ENCODE measurements around the gene UMAD1. TPM values are rescaled to one million over a fixed set of nuclear protein-coding genes. Genes with fewer than 3 reads are reported as not detected.

The UMAD1 gene
- total RNA-seq, 1 donor from 2014 or later = 6.9 TPM

DNA sequence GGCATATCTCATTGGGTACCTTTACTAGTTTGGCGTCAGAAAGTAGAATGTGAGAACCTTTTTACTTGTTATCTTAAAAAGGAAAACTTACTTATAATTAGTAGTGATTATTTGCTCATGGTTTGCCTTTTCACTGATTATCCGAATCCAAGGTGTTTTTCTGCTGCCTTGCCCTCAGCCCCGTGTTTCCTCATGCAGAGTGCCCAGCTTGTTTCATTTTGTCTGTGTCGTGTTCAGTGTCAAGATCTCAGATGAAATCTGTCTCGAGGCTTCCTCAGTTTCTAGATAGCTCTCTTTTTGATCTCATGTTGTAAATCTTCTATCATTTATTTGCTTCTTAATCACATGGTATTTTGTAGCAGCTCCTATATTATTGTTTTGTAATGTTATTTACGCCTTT, 47.8 kb downstream of the UMAD1 start:
- TF ChIP-seq POLR2AphosphoS5 (IDR thresholded peaks at IDR 0.05; ENCODE audit: insufficient read depth in 1 of 2, low read depth in 1 of 2) (no peak), POLR2A (IDR thresholded peaks at IDR 0.05) (no peak)
- TF ChIP-seq, protein P1, sequence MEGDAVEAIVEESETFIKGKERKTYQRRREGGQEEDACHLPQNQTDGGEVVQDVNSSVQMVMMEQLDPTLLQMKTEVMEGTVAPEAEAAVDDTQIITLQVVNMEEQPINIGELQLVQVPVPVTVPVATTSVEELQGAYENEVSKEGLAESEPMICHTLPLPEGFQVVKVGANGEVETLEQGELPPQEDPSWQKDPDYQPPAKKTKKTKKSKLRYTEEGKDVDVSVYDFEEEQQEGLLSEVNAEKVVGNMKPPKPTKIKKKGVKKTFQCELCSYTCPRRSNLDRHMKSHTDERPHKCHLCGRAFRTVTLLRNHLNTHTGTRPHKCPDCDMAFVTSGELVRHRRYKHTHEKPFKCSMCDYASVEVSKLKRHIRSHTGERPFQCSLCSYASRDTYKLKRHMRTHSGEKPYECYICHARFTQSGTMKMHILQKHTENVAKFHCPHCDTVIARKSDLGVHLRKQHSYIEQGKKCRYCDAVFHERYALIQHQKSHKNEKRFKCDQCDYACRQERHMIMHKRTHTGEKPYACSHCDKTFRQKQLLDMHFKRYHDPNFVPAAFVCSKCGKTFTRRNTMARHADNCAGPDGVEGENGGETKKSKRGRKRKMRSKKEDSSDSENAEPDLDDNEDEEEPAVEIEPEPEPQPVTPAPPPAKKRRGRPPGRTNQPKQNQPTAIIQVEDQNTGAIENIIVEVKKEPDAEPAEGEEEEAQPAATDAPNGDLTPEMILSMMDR (IDR thresholded peaks at IDR 0.05) = no peak
- Histone ChIP-seq H3K4me1 (peaks cover 1% of the 10 kb centered on the region), H3K4me3 (no peak overlapping the region), H3K9me3 (no peaks in the 10 kb centered on the region), H3K27me3 (no peaks in the 10 kb centered on the region), H3K27ac (no peak overlapping the region), H3K36me3 (no peaks in the 10 kb centered on the region)
- DNase-seq (ENCODE audit: extremely low spot score in 2 of 2) = no peak
- intact Hi-C loops (cut with DNase I) = no loop called here

DNA sequence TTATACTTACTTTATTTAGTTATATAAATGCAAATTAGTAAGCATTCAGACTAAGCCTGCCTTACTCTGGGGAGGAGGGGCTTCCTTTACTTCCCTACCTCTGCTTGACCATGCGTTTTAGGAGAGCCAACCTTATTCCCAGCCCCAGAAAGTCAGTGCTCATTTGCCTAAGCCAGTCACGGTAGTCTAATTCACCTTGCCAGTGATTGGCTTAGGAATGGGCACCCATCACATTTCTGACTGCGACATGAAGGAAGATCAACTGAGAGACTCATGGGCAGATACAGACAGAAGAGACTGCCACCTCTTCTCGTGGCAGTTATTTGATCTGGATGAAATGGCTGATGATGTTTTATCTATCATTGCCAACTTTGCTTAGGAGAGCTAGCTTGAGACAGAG, 48.4 kb downstream of the UMAD1 start:
- no peak for DNase-seq (ENCODE audit: extremely low spot score in 2 of 2)

DNA sequence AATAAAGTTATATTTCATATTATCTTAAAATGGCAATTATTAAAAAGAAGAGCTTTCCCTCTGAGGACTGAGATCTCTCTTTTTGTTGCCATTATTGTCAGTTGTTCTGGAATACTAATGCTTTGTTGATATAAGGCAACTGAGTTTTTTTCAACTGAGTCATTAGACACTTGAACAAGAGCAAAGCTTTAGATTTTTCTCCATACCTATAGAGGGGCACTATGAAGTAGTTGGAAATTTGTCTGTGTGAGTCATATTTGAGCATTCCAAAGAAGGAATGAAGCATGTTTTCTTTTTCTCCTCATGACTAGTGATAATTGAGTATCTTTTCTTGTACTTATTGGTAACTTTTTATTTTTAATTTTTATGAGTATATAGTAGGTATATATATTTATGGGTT, 53.3 kb downstream of the UMAD1 start:
- H3K9me3 ChIP-seq = no peaks in the 10 kb centered on the region
- peaks cover 30% of the 10 kb centered on the region for H3K4me1 ChIP-seq
- no peaks in the 10 kb centered on the region for H3K36me3 ChIP-seq
- no peak overlapping the region for H3K27ac ChIP-seq
- H3K27me3 ChIP-seq = no peaks in the 10 kb centered on the region
- TF ChIP-seq, protein P1 (IDR thresholded peaks at IDR 0.05) = no peak
- no peak for TF ChIP-seq POLR2A (IDR thresholded peaks at IDR 0.05)
- TF ChIP-seq POLR2AphosphoS5 (IDR thresholded peaks at IDR 0.05; ENCODE audit: insufficient read depth in 1 of 2, low read depth in 1 of 2) = no peak
- intact Hi-C loops (cut with DNase I) = no loop called here
- H3K4me3 ChIP-seq = no peak overlapping the region
- DNase-seq (ENCODE audit: extremely low spot score in 2 of 2) = no peak

More for the DNA sequence above, 48.4 kb downstream of the UMAD1 start:
- Histone ChIP-seq H3K27me3 (no peaks in the 10 kb centered on the region), H3K36me3 (no peaks in the 10 kb centered on the region), H3K4me1 (no peaks in the 10 kb centered on the region), H3K9me3 (no peaks in the 10 kb centered on the region), H3K4me3 (no peak overlapping the region), H3K27ac (no peak overlapping the region)
- intact Hi-C loops (cut with DNase I) = no loop called here
- TF ChIP-seq, protein P1 (IDR thresholded peaks at IDR 0.05) = no peak
- no peak for TF ChIP-seq POLR2A (IDR thresholded peaks at IDR 0.05)
- TF ChIP-seq POLR2AphosphoS5 (IDR thresholded peaks at IDR 0.05; ENCODE audit: insufficient read depth in 1 of 2, low read depth in 1 of 2) = no peak

DNA sequence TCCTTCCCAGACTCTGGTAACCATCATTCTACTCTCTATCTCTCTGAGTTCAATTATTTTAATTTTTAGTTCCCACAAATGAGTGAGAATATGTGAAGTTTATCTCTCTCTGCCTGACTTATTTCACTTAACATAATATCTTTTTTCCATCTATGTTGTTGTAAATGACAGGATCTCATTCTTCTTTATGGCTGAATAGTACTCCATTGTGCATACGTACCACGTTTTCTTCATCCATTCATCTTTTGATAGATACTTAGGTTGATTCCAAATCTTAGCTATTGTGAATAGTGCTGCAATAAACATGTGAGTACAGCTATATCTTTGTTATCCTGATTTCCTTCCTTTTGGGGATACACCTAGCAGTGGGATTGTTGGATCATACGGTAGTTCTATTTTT, 54.0 kb downstream of the UMAD1 start:
- Histone ChIP-seq H3K4me3 (no peak overlapping the region), H3K27ac (no peak overlapping the region), H3K27me3 (no peaks in the 10 kb centered on the region), H3K9me3 (no peaks in the 10 kb centered on the region), H3K36me3 (no peaks in the 10 kb centered on the region), H3K4me1 (peaks cover 30% of the 10 kb centered on the region)
- intact Hi-C loops (cut with DNase I) = no loop called here
- TF ChIP-seq, protein P1 (IDR thresholded peaks at IDR 0.05) = no peak
- TF ChIP-seq POLR2AphosphoS5 (IDR thresholded peaks at IDR 0.05; ENCODE audit: insufficient read depth in 1 of 2, low read depth in 1 of 2) (no peak), POLR2A (IDR thresholded peaks at IDR 0.05) (no peak)
- DNase-seq (ENCODE audit: extremely low spot score in 2 of 2) = no peak

DNA sequence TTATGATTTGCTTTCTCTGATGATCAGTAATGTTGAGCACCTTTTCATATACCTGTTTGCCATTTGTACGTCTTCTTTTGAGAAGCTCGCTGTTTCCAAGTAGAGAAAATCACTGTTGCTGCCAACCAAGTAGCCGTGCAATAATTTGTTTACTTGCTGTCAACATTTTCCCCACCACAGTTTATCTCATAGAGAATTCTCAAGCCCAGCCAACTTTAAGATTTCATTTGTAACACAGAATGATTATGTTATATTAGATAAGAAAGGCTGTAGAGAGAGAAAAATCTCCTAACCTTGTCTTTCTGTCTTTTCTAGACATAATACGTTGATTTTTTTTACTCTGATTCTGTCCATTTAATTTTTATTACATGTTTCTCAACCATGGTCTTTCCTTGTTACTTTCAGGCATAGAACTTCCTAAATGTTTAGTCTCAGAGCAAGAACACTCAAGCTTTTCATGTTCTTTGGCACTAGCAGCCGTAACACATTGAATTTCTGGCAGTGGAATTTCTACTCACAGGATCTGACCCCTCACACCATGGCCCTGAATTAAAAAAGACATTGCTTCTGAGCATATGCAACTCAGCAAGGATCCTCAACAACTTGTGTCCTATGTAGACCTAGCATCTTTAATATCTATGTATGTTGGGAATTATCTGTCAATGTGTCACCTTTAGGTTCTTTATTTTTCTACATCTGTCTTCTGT, 54.7 kb downstream of the UMAD1 start:
- Histone ChIP-seq H3K4me3 (no peak overlapping the region), H3K27ac (no peak overlapping the region), H3K36me3 (no peaks in the 10 kb centered on the region), H3K9me3 (no peaks in the 10 kb centered on the region), H3K4me1 (peaks cover 30% of the 10 kb centered on the region), H3K27me3 (no peaks in the 10 kb centered on the region)
- TF ChIP-seq POLR2A (IDR thresholded peaks at IDR 0.05) (no peak), POLR2AphosphoS5 (IDR thresholded peaks at IDR 0.05; ENCODE audit: insufficient read depth in 1 of 2, low read depth in 1 of 2) (no peak)
- TF ChIP-seq, protein P1 (IDR thresholded peaks at IDR 0.05) = no peak
- no peak for DNase-seq (ENCODE audit: extremely low spot score in 2 of 2)
- intact Hi-C loops (cut with DNase I) = no loop called here

Data from vagina (tissue), 2 donors.